ENCODE data around the gene KCNJ1. TPM values are rescaled to one million over a fixed set of nuclear protein-coding genes. Genes with fewer than 3 reads are reported as not detected.

The KCNJ1 gene
- total and polyA plus RNA-seq, 9 of the 15 experiments (the other 6 are each of a cell fraction or from before 2014, with no cell fraction given) = not detected

DNA sequence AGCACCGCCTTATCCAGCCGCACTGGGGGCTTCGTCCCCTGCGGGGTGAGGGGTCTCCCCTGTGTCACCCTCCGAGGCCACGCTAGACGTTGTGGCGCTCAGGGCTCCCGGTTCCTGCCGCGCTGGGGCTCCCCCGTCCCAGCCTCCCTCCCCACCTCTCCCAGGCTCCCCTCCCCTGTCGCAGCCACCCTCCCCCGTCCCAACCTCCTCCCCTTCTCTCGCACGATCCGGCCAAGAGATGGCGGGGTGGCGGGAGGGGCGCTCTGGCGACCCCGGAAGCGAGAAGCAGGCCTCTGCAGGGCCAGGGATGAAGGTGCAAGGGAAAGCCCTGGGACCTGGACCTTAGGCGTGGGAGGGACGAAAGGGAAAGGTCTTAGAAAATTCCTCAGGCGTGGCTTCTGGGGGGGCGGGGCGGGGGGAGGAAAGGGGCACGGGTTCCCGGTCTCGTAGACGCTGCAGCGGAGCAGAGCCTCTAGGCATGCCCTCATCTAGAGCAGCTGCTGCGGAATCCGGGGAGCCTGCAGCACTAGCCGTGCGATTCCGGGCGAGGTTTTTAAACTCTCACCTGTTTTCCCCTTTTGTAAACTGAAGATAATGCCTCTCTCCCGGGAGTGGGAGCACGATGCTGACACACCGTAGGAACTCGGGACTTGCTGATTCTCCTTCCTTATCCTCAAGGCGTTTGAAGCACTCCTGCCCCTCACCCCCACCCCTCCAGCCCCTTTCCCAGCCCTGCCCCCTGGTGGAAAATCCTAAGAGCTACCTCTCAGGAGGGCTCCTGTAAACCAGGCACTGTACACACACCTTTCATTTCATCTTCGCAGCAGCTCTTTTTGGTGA is 38.5 kb upstream of the KCNJ1 start:
- CTCF ChIA-PET (ENCODE audit: low intra/inter-chr PET ratio) = no interaction called here
- Histone ChIP-seq H3K27me3 (ENCODE audit: control insufficient read depth in 2 of 2, insufficient read depth in 2 of 2, low read length in 2 of 2) (peaks cover 11 to 36% of the 10 kb centered on the region in 2 experiments), H3K4me3 (no peak overlapping the region), H3K9me1 (ENCODE audit: control insufficient read depth, insufficient read depth, low read length) (no peaks in the 10 kb centered on the region), H3K36me3 (ENCODE audit: control insufficient read depth, insufficient read depth, low read length) (no peaks in the 10 kb centered on the region), H3K9ac (ENCODE audit: insufficient read depth in 1 of 2, low read depth in 2 of 2, low read length in 2 of 2) (no peak overlapping the region), H2AFZ (ENCODE audit: low read depth, low read length) (no peak overlapping the region), H3K79me2 (ENCODE audit: control insufficient read depth, insufficient read depth, low read length) (no peaks in the 10 kb centered on the region), H3K4me2 (ENCODE audit: insufficient read depth, low read length) (no peak overlapping the region), H3K27ac (ENCODE audit: extremely low read depth, low read depth, low read length) (no peak overlapping the region), H3K9me3 (replicated peaks; ENCODE audit: control insufficient read depth, insufficient read depth, low read depth, low read length) (no peaks in the 10 kb centered on the region), H4K20me1 (replicated peaks; ENCODE audit: control insufficient read depth, insufficient read depth, low read length) (no peaks in the 10 kb centered on the region; the same call in 1 of the 2 replicates), H3K4me1 (replicated peaks in 1 of 2; ENCODE audit: control insufficient read depth in 2 of 2, insufficient read depth in 2 of 2, low read length in 2 of 2) (0 out of 5 replicates have a peak, but pooled peaks cover 0 to 4% of the 10 kb centered on the region in 2 experiments)
- in situ Hi-C loops (cut with MboI) (no loop called here), intact Hi-C loops (cut with micrococcal nuclease) (no loop called here)
- peak; percentile 15 to 63 (median 59) for DNase-seq (ENCODE audit: extremely low read depth in 1 of 4, low spot score in 3 of 4)
- TF ChIP-seq RBM15 (IDR thresholded peaks at IDR 0.05; ENCODE audit: insufficient read depth, low read length) (no peak), SPI1 (IDR thresholded peaks at IDR 0.05; ENCODE audit: borderline replicate concordance, low read depth, low read length) (no peak)
- TF ChIP-seq, protein P1, sequence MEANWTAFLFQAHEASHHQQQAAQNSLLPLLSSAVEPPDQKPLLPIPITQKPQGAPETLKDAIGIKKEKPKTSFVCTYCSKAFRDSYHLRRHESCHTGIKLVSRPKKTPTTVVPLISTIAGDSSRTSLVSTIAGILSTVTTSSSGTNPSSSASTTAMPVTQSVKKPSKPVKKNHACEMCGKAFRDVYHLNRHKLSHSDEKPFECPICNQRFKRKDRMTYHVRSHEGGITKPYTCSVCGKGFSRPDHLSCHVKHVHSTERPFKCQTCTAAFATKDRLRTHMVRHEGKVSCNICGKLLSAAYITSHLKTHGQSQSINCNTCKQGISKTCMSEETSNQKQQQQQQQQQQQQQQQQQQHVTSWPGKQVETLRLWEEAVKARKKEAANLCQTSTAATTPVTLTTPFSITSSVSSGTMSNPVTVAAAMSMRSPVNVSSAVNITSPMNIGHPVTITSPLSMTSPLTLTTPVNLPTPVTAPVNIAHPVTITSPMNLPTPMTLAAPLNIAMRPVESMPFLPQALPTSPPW (CRISPR knock-in tag; IDR thresholded peaks at IDR 0.05) = peak; percentile 59
- TF ChIP-seq, protein P2, sequence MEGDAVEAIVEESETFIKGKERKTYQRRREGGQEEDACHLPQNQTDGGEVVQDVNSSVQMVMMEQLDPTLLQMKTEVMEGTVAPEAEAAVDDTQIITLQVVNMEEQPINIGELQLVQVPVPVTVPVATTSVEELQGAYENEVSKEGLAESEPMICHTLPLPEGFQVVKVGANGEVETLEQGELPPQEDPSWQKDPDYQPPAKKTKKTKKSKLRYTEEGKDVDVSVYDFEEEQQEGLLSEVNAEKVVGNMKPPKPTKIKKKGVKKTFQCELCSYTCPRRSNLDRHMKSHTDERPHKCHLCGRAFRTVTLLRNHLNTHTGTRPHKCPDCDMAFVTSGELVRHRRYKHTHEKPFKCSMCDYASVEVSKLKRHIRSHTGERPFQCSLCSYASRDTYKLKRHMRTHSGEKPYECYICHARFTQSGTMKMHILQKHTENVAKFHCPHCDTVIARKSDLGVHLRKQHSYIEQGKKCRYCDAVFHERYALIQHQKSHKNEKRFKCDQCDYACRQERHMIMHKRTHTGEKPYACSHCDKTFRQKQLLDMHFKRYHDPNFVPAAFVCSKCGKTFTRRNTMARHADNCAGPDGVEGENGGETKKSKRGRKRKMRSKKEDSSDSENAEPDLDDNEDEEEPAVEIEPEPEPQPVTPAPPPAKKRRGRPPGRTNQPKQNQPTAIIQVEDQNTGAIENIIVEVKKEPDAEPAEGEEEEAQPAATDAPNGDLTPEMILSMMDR (IDR thresholded peaks at IDR 0.05 in 2 of 3, conservative IDR thresholded peaks at IDR 0.05 in 1 of 3; ENCODE audit: insufficient read depth in 2 of 3, low read depth in 1 of 3, low read length in 3 of 3) = peak; percentile 13 to 16 (median 14); a peak in 1 of 6 replicates
- WGBS (ENCODE audit: insufficient coverage, low coverage, missing lambda C conversion rate) = 10% methylated on average over 13 of the region's 45 CpGs
- no peak for FAIRE-seq
- POLR2A ChIA-PET = no interaction called here
- ATAC-seq = peak; percentile 85
- no TSS peak for BruUV-seq (replicated peaks)
